Thyroid gland (tissue), 4 donors: ENCODE measurements around the gene SYT9. TPM values are rescaled to one million over a fixed set of nuclear protein-coding genes. Genes with fewer than 3 reads are reported as not detected.

ENCODE experiments used
- DNase-seq, 2 donors: peaks; one replicate each; pipeline ENCODE4 v3.0.0-alpha.2; 2019
- H3K27ac ChIP-seq, 3 donors: fragments of 200-600 bp; sonication (generic); 1 replicate in 2 of 3; 2 replicates in 1 of 3; pipeline ENCODE4 v1.5.1; 2016 to 2019; ENCODE audit warnings: mild to moderate bottlenecking in 1 of 3, moderate library complexity in 1 of 3
- H3K27me3 ChIP-seq: fragments of 200-600 bp; sonication (generic); one replicate; pipeline ENCODE4 v1.5.1; 2019
- H3K36me3 ChIP-seq, 2 donors: fragments of 200-600 bp; sonication (generic); one replicate each; pipeline ENCODE4 v1.5.1; 2016 to 2019
- H3K4me1 ChIP-seq, 2 donors: fragments of 200-600 bp; sonication (generic); one replicate each; pipeline ENCODE4 v1.5.1; 2017 to 2019
- H3K4me3 ChIP-seq, 3 donors: fragments of 200-600 bp; sonication (generic); replicated peaks in 1 of 3; 1 replicate in 2 of 3; 2 replicates in 1 of 3; pipeline ENCODE4 v1.5.1; 2016; ENCODE audit warnings: mild to moderate bottlenecking in 1 of 3
- H3K9me3 ChIP-seq: fragments of 200-600 bp; sonication (generic); one replicate; pipeline ENCODE4 v1.5.1; 2017
- CTCF ChIP-seq, 6 experiments: fragments of 200-600 bp in 3 of 6; fragments of 450-650 bp in 3 of 6; sonication (generic) in 3 of 6; IDR thresholded peaks; one replicate each; pipeline ENCODE4 v1.5.1; 2016 to 2019; ENCODE audit warnings: antibody characterized with exemption in 6 of 6, mild to moderate bottlenecking in 2 of 6, inconsistent platforms in 1 of 6, moderate library complexity in 1 of 6
- POLR2A ChIP-seq, 2 donors: fragments of 450-650 bp; IDR thresholded peaks; one replicate each; pipeline ENCODE4 v1.6.1; 2017; ENCODE audit warnings: antibody characterized with exemption in 2 of 2, mild to moderate bottlenecking in 2 of 2, moderate library complexity in 1 of 2
- WGBS, 2 donors: methylation state at CpG; one replicate each; pipeline ENCODE4 v1.1.5; 2017; 5-methylcytosine and 5-hydroxymethylcytosine counted together
- intact Hi-C: fragments of 100-400 bp; cut with DNase I; formaldehyde crosslinking; loops from one replicate; pipeline ENCODE4 v1.15.1; 2023
- total RNA-seq, 4 donors: library from RNA; depleted of rRNA; stranded (reverse); fragments of >200 nt; gene quantifications; one replicate each; pipeline ENCODE4 v1.2.3, GENCODE V29; 2016

Gene SYT9
- total RNA-seq, 4 donors from 2014 or later: 1.3 to 7.6 (median 4.2) TPM

GRCh38 chr11:7307836-7308235 is 56.1 kb downstream of the SYT9 start:
- no peaks in the 10 kb centered on the region for H3K4me1 ChIP-seq
- H3K27me3 ChIP-seq: no peaks in the 10 kb centered on the region
- DNase-seq: no peak
- 81 to 83% methylated on average over 2 of the region's 2 CpGs for WGBS, 2 donors
- no peak for TF ChIP-seq CTCF (IDR thresholded peaks at IDR 0.05)
- no peak overlapping the region for H3K4me3 ChIP-seq
- H3K36me3 ChIP-seq: no peaks in the 10 kb centered on the region
- H3K9me3 ChIP-seq: no peaks in the 10 kb centered on the region
- intact Hi-C loops: no loop called here
- H3K27ac ChIP-seq: no peak overlapping the region

- intact Hi-C loops: no loop called here
- Histone ChIP-seq H3K27ac (no peak overlapping the region), H3K4me3 (no peak overlapping the region), H3K4me1 (no peaks in the 10 kb centered on the region), H3K27me3 (no peaks in the 10 kb centered on the region), H3K36me3 (no peaks in the 10 kb centered on the region), H3K9me3 (no peaks in the 10 kb centered on the region)
- no peak for DNase-seq
- no peak for TF ChIP-seq POLR2A (IDR thresholded peaks at IDR 0.05)
- TF ChIP-seq CTCF (IDR thresholded peaks at IDR 0.05): no peak
- WGBS, 2 donors: 61 to 78% methylated on average over 3 of the region's 3 CpGs
Measured at GRCh38 chr11:7311903-7312302, 60.2 kb downstream of the SYT9 start.

- Histone ChIP-seq H3K36me3 (no peaks in the 10 kb centered on the region), H3K4me3 (no peak overlapping the region), H3K27ac (no peak overlapping the region), H3K4me1 (no peaks in the 10 kb centered on the region), H3K9me3 (no peaks in the 10 kb centered on the region), H3K27me3 (no peaks in the 10 kb centered on the region)
- no peak for TF ChIP-seq CTCF (IDR thresholded peaks at IDR 0.05)
- TF ChIP-seq POLR2A (IDR thresholded peaks at IDR 0.05): no peak
- 78 to 86% methylated on average over 4 of the region's 4 CpGs for WGBS, 2 donors
- no peak for DNase-seq
- intact Hi-C loops: no loop called here
Measured at GRCh38 chr11:7314811-7315604, 63.3 kb downstream of the SYT9 start.

- no peaks in the 10 kb centered on the region for H3K27me3 ChIP-seq
- H3K27ac ChIP-seq: no peak overlapping the region
- H3K4me3 ChIP-seq: no peak overlapping the region
- TF ChIP-seq CTCF (IDR thresholded peaks at IDR 0.05): no peak
- TF ChIP-seq POLR2A (IDR thresholded peaks at IDR 0.05): no peak
- 59% methylated on average over 2 of the region's 2 CpGs for WGBS, 2 donors
- H3K9me3 ChIP-seq: no peaks in the 10 kb centered on the region
- intact Hi-C loops: no loop called here
- no peak for DNase-seq
- no peaks in the 10 kb centered on the region for H3K4me1 ChIP-seq
- H3K36me3 ChIP-seq: no peaks in the 10 kb centered on the region
Measured at GRCh38 chr11:7319501-7319900, 67.8 kb downstream of the SYT9 start.

GRCh38 chr11:7320306-7320705 is 68.6 kb downstream of the SYT9 start:
- intact Hi-C loops: no loop called here

More at GRCh38 chr11:7320306-7320705, 68.6 kb downstream of the SYT9 start:
- TF ChIP-seq POLR2A (IDR thresholded peaks at IDR 0.05): no peak
- no peak for TF ChIP-seq CTCF (IDR thresholded peaks at IDR 0.05)
- no peaks in the 10 kb centered on the region for H3K4me1 ChIP-seq
- DNase-seq: no peak
- no peaks in the 10 kb centered on the region for H3K36me3 ChIP-seq
- no peak overlapping the region for H3K27ac ChIP-seq
- H3K27me3 ChIP-seq: no peaks in the 10 kb centered on the region
- no peak overlapping the region for H3K4me3 ChIP-seq
- H3K9me3 ChIP-seq: no peaks in the 10 kb centered on the region
